GM18498 (cell line): ENCODE data around the gene ZIC4.

Experiments
- ATAC-seq: cut with Tn5 transposase; IDR thresholded peaks from one replicate; pipeline ENCODE4 v1.9.1; 2021; ENCODE audit warnings: mild to moderate bottlenecking, moderate library complexity; ENCODE audit not compliant: unreplicated experiment

ZIC4 gene

DNA sequence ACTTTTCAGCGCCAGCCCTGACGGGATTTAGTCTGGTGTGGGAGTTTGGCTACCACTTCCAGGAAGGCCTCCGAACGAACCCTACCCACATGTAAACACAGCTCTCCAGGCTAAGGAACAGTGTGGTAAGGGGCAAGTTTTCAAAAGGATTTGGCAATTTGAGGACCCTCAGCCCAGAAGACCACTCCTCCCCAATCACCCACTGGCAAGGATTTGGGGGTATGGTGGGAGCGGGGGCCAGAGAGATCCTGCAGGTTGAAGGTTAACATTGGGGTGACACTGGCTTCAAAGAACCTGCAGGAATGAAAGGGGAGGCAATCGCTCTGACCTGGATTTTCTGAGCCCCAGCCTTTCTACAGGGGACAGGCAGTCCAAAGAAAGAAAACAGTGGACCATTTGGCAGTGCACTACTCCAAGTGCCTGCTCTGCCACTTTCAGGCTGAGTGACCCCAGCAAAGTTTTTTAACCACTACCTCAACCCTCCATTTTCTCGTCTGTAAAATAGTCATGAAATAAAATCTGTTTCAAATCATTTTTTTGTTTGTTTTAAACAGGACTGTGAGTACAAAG, 34.5 kb downstream of the ZIC4 start:
- ATAC-seq = no peak

DNA sequence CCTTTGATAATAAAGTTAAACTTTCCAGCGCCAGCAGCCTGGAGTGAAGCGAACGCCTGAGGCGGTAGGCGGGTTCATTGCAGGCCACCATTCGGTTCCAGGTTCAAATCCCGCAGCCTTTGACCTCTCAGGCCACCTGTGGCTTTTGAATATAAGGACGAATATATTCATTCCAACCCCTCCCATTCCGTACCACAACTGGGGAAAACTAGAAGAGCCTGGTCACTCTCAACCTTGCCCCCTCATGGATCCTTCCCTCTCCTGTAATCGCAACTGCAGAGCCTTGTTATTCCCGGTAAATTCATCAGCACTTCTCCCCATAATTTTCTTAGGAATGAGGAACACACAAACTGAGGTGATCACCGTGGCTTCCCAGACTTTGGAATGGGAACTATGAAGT, 35.2 kb downstream of the ZIC4 start:
- ATAC-seq = no peak

DNA sequence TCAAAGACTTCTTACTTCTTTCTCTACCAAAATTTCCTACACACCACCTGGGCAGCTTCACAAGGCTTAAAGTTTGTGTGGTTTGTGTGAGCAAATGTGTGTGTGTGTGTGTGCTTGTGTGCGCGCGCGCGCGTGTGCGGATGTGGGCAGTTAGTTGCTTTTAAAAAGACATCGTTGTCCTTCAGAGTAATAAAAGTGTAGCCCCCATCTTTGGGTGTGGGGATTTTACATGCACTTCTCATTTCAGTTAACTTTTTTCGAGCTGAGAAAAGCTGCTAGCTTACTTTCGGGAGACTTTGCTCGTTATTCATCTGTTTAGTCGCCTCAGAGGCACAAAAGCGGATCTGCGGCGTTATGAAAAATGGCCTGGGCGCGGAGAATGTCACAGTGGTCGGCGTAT, 36.0 kb downstream of the ZIC4 start:
- ATAC-seq = no peak

DNA sequence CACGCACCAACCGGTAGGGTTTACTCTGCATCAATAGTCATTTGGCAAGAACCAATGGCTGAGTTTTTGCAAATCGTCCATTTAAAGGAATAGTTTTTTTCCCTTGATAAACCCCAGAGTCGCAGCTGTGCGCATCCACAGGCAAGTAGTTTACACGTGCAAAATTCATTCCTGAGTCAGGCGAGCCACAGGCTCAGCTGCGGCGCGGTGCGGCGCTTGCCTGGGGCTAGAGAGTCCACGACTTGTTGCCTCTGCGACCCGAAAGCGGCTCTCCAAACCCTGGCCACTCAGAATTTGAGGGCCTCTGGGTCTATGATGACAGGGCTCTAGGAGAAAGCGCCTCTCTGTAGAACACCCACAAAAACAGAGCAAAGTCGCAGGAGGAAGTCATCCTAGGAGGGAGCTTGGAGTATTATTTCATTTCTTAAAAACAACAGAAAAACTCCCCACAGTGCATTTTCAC, 36.7 kb downstream of the ZIC4 start:
- ATAC-seq = no peak

DNA sequence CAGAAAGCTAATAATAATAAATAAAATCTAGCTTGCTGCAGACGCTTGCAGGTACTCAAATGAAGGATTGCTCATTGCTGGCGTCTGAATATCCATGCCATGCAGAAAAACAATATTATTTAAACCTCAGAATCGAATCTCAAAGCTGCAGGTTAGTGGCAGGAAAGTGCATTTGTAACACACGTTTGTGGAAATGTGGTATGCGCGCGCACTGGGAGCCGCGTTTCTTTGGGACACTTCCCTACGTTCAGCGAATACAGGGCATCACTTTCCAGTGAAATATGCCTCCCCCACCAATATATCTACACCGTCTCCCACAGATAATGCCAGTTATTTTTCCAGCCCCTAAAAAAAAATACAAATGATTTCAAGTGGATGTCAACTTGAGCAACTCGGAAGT, 37.1 kb downstream of the ZIC4 start:
- ATAC-seq = no peak

DNA sequence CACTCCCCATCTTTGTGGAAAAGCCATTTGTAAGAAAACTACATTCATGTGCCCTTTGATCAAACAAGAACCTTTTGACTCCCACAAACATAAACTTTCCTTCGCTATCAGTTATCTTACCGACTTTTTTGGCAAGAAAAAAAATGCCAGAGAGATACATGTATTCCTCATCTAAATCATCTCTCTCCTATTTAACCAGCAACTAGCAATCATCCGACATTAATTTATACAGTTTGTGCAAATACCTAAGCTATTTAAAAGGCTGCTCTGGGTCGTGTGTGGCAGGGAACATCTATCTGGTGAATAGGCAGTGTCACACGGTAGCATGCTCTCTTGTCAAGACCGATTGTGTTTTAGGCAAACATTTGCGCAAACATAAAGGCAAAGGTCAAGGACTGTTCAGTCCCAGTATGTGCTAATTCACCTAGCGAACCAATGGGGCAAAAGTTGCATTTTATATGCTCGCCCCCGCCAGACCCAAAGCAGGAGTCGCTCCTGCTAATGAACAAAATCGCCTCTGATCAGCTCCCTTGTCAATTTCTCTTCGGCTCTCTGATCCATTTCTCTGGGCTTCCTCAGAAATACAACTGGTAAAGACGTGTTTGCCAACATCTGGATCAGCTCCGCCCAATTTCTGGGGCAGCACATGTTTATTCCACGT, 37.7 kb downstream of the ZIC4 start:
- ATAC-seq = no peak

DNA sequence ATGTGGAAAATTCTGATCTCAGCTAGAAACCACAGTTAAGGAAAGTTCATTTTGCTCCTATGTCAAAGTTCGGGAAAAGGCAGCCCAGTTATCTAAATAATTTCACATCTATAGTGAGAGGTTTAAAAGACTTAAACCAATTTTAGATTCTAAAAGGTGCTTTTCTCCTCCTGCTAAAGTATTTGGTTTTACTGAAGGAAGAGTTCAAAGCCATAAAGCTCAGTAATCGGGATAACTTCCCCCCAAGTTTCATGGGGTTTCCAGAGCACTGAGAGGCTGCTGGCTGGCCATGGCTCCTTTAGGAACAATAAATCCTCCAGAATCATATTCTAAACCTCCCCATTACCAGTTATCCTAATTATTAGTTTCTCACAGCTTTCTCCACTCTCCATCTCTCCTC, 38.2 kb downstream of the ZIC4 start:
- no peak for ATAC-seq

DNA sequence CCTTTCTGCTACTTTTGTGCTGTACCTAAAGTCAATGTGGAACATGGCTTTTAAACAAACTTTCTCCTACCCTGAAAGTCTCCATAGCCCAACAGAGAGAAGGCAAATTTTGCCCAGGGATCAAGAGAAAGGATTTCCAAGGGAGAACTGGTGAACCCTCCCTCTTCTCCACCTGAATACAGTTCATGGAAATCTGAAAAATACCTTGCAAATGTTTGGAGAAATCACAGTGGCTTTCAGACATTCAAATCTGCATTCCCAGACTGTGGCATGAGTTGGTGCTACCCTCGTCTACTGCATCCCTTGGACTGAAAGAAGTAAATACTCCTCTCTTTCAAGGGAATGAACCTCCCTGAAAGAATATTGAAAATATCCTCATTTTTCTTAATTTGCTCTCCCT, 38.7 kb downstream of the ZIC4 start:
- no peak for ATAC-seq

DNA sequence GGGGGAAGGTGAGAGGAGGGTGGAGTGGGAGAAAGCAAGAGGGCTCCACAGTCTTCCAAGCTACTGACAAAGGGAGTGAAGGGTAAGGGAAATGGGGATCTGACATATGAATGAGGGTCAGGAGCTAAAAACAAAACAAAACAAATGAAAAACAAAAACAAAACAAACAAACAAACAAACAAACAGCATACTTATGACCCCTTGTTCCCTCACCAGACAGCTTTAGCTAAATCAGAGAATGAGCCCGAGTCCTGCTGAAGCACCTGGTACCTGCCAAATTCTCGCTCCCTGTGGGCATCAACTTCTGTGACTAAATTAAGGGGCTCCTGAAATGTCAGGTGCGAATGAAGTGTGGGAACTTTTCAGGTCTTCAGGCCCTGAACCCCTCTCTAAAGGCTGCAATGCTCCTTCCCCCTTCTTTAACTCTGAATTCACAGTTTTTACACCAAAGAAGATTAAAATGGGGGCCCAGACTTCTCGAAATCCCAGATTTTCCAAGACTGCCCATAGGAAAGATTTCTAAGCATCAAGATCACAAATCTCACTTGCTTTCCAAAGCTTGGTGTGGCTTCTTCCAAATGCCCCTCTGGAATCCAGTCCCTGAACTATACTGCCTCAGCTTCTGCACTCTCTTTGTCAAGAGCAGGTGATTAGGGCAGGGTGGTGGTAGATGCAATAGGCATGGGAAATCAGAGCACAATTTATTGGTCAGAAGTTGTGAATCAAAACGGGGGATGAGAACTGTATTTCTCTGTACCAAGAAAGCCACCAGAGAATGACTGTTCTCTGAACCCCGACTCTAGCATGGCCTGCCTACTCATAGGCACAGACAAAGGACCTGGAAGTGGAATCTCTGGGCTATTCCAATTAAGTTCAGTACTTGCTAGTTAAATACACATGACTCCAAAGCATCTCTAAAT, 40.9 kb downstream of the ZIC4 start:
- no peak for ATAC-seq

DNA sequence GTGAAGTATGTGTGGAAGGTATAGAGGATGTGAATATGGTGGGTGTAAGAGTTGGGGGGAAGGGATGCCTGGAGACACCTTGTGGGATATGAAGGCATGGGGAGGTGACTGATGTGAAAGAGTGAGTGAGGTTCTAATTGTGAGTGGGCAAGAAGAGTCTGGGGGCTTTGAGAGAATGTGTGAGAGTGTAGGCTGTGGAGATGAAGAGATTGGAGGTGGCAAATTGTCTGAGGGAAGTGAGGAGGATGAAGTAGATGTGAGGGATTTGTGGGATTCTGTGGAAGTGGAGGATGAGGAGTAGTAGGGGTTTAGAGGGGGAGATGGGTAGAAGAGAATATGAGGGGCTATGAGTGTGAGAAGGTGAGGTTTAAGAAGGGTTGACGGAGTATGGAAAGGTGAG, 41.6 kb downstream of the ZIC4 start:
- ATAC-seq = no peak

DNA sequence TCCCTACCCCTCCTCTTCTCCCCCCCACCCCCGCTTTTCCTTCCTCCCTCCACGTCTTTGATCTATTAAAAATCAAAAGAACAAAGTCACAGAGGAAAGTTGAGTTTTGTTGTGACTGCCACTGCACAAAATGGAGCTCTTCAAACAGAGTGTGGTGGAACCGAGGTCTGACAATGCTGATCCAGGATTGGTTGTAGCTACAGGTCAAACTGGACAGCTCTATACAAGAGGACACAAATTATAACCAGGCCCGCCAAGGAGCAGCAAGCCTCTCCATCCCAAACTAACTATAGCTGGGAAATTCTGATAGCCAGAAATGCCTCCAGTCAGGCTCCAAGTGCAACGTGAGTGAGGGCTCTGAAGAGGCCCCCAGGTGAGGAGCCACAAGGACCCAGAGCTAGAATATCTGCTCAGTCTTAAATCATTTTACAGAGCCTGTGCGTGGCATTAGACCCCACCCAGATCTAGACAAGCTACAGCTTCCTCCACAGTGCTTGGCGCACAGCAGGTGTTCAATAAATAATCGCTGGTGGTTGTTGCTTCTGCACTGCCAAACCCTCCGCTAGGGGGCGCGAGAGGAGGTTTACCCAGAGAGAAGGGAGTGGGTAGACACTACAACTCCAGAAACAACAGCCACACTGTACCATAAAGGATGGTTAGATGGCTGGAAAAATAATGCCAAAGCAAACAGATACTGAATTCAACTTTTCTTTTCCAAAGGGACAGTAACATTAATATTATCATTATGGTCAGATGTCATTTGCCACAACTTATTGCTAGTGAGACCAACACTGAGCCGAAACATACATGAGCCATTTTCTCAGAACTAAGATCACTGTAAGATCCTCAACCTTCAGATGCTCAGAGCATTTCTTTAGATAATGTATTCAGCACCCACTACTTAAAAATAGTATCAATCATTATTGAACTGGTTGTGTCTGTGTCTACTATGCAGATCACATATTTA, 44.6 kb downstream of the ZIC4 start:
- peak; percentile 73 for ATAC-seq

DNA sequence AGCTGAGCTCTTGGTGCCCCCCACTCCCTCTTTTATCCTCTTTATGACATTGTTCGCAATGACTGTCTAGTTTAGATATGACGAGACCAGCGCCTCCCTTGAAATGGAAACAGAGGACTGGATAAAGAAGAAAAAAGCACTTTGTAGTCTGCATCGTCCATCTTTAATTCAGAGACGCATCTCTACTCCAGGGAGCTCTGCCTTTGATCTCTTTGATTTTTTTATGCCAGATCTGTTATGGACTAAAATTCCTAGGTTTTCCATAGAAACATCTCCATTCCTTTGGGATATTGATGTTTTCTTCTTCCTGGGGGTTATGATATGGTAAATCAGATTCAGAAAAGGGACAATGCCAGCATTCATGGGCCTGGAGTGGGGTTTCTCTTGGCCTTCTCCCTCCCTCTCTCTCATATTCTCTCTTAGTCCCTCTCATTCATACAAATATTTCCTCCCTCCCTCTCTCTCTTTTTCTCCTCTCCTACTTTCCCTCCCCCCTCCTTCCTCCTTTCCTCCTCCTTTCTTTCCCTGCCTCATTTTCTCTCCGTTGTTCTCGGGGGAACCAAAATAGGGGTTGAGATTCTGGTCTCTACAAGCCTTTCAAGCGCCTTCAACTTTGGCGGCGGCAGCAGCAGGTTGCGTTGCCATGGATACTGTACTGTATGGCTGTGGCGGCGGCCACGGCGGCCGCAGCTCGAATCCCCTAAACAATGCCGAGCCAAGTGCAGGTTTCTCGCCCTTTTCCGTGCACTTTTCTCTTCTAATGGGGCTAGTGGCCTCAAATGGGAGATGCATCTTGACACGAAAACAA, 45.5 kb downstream of the ZIC4 start:
- ATAC-seq = no peak

DNA sequence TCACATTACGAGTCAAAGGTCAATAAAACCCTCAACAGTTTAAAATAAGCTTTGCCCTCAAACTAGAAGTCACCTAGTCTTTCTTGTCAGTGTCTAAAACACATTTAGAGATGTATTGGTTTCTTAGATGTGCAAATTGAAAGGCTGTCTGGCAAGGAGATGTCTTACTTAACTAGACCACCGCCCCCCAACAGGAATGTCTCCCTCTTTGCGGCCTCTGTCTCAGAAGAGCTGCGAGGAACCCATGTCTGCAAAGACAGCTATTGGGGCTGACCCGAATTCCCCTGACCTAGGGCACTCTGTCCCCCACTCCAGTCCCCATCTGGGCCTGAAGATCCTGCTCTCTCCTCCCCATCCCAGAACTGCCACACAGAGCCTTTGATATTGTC, 46.3 kb downstream of the ZIC4 start:
- ATAC-seq = no peak

DNA sequence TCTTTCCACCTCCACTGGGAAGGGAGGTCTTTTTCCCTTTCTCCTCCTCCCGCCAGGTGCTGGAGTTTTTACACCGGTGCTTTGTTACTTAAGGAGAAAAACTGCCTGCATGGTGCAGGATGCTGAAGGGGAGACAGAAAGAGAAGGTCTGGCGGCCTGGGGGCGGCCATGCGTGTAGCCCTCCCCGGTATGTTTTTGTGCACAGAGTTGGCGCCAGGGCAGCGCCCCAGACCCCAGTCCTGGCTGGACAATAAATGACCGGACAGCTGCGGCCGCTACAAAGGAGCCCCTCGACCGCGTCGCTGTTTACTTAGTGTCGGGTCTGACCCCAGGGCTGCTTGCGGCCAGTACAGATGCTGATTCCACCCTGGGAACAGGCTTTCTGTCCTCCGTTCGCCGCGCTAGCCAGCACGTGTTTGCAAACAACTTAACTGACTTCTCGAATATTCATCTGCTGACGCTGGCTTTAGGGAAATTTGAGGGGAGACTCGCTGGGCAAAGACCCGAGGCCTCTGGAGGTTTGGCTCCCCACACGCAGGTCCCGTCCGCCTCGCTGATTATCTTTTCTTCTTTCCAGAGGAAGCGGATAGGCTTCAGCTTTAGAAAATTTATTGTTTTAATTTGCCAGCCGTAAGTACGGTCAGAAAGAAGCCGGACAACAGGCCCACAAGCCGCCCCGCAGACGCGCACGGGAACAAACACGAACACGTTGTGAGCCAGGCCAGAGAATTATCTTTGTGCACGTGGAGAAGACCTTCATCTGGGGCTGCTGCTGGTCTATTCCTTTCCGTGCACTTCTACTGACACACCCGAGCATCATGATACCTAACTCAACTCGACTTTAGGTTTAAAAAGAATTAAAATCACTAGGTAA, 46.9 kb downstream of the ZIC4 start:
- ATAC-seq = no peak

DNA sequence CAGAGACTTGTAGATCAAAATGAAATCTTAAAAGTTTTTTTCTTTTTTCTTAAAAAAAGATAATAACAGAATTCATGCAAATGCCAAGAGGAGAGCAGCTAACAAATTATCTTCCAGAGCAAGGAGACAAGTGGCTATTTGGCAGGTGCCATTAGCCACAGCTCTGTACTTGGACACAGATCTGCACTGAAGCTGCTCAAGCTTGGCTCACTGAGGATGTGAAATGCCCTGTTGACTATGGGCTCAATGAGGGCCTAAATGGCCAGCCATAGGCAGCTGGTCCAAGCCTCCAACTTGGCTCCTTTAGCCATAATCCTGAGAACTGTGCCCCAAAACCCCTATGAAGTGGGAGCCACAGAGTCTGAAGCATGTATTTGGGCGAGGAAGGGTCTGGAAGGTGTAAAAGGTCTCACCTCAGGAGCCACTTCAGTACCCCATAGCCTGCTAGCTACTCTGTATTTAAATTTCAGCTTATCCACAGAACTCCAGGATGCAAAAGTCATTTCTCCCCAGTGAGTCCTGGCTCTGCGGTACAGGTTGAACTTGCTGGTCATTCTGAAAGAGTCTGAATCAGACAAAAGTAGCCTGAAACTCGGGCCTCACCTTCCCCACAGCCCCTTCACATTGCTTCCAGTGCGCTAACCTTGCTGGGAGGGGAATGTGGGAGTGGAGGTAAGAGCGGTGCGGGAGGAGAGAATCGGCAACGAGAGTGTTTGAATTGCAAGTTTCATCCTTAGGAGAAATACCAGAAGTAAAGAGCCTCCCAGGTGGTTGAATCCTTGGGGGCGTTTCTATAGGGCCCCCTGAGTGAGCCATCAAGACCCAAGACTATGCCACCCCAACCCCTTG, 48.0 kb downstream of the ZIC4 start:
- no peak for ATAC-seq

DNA sequence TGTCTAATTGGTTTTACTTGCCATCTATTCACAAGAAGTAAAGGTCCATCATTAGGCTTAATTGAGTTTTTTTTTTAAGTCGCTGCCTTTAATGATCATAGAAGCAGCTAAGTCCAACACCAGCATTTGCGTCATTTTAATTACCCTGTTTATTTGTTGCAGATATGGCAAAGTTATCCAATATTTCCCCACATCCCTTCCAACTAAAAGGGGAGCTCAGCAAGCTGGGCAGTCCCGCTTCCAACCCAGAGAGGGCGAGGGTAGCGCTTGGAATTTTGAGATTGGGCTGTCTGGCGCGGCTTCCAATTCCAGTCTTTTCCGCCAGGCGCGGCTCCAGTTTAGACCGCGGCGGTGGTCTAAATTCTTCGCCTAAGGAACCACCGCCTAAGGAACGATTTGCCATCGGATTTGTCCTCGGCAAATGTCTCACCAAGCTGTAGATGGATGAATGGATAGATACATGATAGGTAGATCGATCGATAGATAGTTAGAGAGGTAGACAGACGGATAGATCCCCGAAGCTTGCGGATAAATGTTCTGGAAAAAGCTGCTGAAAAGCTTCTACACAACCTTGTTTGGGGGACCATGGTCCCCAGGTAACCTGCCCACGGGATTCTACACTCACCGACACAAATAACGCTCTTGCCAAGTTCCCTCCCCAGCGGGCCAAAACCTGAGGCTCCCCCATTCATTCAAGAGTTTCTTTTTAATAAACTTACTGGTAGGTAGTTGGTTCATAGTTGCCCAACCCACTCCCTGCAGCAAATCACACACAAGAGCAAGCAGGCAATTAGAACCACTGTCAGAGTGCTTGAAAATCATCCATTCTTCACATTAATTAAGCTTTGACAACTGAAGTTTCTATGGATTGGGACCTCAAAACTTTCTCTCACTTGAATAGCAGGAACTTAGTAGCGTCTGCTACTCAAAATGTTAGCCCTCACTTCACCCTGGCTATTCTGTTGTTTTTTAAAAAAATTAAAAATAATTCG, 49.1 kb downstream of the ZIC4 start:
- no peak for ATAC-seq
